CD4-positive, alpha-beta T cell treated with Interleukin-2 at 100 ng/mL for 4 hours (primary cell): ENCODE measurements around the gene LAMB1.

Source experiments
- DNase-seq: peaks from one replicate; pipeline ENCODE4 v3.0.0-alpha.2; 2020; ENCODE audit warnings: low spot score

LAMB1 gene

DNA sequence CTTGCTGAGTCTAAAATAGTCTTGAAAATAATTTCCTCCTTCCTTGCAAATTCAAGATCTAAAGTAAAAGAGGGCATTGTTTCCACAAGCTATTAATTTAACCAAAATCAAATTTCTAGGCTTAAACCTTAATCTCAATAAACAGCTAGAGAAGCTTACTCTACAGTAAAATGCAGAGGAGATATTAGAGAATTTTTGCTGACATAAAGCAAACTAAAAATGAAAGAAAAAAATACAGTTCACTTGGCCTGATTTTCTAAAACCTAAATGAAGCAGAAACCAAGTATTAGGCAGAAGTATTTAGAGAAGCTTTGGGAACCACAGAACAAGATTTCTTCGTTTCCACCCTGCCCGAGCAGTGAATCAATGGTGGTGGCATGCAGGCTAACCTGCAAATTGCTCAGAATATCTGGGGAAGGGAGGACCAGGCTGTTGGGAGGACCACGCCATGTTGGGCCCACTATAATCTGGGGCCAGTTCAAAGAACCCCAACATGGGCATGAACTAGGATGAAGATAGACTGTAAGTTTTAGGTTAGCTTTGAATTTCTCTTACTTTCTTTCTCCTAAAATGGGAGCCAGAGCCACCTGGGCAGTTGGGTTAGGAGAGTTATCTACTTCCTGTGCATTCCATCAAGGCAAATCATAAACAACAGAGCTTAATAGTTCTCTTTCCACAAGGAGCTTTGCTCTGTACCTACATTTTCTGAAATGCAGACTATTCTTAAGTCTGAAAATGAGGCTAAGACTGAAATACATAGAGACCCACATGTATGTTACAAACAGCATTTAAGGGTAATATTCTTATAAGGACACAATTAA lies 4.1 kb downstream of the LAMB1 start:
- DNase-seq: no peak

DNA sequence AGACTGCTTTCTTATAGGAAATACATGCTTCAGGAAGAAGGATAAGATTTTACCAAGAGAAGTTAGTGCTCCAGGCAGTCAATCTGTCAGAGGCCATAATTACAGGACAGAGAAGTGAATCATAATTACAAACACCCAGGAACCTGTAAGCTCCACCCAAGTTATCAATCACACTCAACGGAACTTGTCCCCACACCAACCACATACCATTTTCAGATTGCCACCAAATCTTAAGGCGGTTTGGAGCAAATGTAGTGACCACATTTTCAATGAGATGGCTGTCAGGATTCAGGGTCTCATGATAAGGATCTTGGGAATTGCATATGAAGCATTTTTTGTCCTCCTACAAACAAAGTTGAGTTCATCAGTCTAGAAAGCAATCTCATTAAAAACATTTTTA lies 4.8 kb downstream of the LAMB1 start:
- no peak for DNase-seq

GRCh38 chr7:107996072-107996882 lies 6.7 kb downstream of the LAMB1 start:
- DNase-seq: no peak

DNA sequence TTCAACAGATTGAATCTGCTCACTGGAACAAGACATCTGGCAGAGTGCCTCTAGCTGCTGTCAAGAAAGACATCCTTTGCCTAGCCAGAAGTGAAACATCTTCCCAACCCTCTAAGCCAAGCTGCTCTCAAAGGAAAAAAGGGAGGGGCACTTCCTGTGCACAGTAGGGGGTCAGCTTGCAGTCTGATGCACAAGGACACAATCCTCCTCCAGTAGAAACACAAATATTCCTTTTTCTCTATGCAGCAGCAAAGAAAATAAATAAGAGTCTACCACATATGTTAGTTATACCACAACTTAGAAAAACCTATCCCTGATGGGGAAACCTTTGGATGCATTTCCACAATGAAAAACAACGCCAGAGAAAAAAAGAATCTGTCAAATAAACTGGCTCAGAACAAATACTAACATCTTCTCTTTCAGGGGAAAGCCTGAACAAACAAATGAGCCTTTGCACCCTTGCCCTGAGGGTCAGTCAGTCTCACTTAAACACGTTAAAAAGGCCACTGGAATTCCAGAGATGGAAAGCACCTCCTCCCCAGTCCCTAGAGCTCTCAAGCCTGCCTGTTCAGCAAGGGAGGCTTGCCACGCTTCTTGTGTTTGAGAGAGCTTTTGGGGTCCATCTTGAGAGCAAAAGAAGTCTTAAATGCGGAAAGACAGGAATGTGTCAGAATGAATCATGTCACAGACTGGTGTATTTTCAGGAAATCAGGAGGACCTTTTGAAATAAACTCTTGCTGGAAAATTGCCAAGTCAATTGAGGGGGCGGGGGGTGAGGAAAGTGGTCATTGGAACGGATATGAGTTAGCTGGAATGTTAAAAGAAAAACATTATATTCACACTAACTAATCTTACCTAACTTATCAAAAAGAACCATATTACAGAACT lies 7.5 kb downstream of the LAMB1 start:
- no peak for DNase-seq

DNA sequence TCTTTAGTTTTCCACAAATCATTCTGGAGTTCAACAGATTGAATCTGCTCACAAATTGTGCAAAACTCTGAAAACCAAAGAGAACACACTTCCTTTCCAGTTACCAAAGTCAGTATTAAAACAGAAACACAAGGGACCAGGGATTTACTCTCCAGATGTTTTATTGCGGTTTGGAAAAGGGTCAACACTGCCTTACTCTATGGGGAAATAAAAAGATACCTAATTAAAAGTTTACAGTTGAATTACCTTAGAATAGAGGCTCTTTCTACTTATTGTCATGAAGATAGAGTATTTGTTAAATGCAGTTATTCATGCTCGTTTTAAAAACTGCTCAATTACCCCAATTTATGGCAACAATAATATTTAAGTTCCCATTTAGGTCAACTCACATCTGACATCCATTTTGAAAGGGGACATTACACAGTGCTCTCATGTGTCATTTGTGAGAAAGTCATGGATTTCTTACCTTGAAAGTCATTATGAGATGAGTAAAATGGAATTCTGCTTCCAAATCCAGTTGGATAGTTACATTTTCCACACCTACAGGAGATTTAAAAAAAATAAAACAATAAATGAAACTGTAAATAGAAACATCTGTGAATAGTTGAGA lies 8.4 kb downstream of the LAMB1 start:
- no peak for DNase-seq

DNA sequence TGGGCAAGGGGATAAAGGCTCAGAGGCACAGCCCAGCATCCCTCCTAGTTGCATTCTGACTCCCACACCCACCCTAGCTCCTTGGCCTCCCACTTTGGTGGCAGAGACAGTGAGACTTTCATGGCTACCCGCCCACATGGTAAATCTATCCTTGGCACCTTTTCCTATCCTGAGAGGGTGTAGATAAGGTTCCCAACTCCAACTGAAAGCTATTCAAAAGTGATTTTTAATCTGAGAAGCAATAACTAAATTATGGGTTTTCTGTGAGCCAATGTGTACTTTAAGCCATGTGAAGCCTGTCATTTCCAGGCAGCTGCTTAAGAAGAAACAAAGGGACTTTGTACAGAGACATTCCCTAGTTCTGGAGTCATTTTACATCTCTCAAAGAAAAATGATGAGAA lies 9.1 kb downstream of the LAMB1 start:
- DNase-seq: no peak

DNA sequence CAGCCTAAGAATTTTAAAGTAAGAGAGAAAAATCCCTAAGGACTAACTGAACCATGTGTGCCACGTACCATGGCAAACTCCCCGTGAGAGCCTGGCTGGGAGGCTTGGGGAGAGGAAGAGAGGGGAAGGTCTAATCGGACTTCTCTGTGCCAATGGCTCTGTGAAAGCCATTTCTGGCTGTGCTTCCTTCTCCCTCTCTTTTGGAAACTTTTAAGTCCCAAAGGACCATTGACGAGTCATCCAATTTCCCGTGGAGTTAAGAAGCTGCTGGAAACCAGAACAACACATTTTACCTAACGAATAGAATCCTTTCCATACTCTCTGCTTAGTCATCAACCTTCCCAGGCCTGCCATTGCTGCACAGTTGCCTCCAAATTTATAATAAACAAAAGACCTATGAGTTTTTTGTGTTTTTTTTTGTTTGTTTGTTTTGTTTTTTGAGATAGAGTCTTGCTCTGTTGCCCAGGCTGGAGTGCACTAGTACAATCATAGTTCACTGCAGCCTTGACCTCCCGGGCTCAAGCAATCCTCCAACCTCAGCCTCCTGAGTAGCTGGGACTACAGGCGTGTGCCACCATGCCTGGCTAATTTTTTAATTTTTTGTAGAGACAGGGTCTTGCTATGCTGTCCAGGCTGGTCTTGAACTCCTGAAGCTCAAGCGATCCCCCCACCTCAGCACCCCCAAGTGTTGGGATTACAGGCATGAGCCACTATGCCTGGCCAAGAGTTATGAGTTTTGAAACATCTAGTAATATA lies 13.2 kb downstream of the LAMB1 start:
- DNase-seq: no peak

DNA sequence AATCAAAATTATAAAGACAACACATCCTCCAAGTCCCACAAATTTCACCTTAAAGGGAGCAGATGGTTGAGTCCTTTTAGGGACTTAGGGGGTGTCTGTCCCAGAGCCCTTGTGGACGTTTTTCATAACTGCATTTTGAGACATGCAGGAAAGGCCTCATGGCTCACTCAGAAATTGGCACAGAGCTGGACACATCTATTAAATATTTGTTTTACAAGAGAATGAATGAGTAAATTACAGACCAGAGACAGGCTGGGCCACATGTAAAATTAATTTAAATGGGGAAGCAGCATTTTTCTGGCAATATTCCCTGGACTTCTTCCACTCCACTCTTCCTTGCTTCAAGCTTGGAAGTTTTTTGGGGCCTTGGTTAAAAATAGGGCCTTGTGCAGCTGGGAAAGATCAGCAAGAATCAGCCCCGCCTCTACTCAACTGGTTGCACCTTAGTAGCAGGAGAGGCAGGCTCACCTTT lies 20.0 kb downstream of the LAMB1 start:
- no peak for DNase-seq

DNA sequence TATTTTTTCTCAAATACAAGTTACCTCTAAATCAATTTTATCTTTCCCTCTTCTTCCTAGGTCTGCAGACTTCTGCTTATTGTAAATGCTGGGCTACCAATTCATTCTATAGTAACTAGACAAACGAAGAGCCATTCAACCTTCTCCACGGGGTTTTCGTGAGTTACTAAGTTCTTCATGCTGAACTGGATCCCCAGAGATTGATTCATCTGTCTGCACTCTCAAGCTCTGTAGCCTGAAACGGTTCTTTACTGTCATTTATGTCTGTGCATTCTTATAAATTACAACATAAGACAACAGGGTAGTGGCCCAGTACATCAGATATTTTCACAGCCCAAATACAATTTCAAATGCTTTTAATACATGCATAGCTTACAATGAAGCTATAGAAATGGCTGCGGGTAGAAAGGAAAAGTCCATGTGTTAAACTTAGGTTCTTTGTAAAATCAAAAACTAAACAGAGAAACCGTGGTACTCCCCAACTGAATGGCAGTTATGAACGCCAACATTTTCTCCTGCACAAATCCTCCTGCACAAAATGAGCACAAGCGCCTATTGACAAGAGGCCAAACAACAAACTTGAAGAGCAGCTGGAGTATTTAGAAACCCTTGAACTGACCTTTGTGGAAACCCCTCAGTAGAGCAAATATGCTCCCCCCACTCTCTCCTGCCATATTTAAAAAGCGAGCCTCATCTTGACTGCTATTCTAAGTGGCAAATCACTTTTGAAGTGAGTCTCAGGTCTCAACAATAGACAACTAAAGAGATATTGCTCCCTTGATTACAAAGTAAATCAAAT lies 20.7 kb downstream of the LAMB1 start:
- no peak for DNase-seq

- no peak for DNase-seq
Measured at GRCh38 chr7:107981466-107981865, 21.5 kb downstream of the LAMB1 start.

GRCh38 chr7:107980671-107981190 lies 22.2 kb downstream of the LAMB1 start:
- DNase-seq: no peak

DNA sequence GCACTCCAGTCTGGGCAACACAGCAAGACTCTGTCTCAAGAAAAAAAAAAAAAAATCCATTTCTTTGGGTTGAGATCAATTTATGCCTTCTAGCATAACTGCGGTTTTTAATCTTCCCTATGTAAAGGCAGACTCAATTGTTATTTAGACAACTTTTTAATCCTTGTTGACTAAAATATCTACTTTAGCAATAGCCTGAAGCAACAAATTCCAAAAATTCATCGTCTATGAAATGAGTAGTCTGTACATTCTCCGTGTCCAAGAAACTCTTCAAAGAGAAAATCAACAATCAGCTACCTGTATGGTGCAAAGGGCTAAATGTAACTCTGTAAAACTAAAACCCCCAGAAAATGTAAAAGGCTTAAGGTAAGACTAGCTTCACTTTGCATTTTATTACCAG lies 22.8 kb downstream of the LAMB1 start:
- DNase-seq: no peak

DNA sequence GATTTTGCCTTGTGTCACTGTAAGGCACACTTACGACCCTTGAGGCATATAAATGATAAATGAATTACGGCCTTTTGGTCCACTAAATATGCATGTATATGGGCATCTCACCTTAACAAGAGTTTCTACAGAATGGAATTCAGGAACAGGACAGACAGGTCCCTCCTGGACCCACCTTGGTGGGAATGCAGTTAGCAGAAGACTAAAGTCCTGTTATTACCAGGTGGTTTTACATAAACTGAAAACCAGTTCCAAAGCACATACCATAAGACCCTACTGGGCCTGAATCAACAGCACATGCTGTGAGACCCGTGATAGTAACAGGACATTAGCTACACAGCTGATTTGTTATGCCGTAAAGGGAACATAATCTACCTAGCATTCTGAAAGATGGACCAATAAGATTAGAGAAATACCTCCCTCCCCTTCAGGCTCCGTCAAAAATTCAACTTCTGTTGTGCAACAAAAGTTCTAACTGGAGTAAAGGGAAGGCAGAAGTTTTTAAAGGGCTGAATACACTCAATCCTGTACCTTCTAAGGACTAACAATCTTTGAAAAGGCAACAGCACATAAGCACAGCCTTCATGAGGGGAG lies 24.0 kb downstream of the LAMB1 start:
- DNase-seq: no peak

GRCh38 chr7:107977048-107977447 lies 25.9 kb downstream of the LAMB1 start:
- DNase-seq: no peak

GRCh38 chr7:107976620-107977019 lies 26.3 kb downstream of the LAMB1 start:
- no peak for DNase-seq

DNA sequence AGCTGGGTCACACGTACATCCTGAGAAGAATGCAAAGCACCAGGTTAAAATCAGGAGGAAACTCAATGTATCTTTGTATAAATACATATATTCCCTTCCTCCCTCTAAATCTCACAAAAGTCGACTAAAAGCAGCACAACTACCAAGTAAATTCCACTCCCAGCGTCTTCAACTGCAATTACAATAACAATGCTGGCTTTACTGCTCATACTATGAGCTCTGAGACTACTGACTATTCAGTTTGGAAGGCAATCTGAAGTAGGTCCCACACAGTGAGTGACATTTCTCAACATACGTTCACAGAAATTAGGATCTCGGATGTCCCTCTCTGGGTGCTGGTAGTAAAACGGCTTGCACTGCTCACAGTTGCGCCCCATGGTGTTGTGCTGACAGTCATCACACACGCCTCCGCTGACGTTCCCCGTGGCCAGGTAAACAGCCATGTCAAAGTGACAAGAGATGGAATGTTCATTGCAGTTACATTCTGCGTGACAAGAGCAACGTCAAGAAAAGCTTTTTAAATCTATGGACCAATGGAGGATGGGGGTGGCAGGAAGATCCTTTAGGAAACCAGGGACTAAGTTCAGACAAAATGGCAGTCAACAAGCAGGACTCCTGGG lies 27.5 kb downstream of the LAMB1 start:
- no peak for DNase-seq

GRCh38 chr7:107973861-107974260 lies 29.1 kb downstream of the LAMB1 start:
- DNase-seq: no peak

DNA sequence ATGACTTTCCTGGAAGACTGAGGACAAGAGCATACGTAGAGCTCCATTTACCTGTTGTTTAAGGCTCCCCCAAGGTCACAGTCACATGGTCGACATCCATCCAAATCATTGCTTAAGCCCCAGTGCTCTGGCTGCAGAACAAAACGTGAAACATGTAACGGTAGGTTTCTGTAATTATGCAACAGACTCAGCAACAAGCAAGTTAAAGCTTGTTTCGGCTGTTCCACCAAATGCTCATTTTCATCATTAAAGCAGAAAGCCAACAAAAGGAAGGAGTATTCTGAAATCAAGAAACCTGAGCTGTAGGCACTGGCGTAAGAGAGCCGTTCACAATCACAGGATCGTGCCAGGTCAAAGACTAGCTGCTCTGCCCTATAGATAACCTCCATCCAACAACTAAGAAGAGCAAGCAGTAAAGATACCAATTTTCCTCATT lies 30.0 kb downstream of the LAMB1 start:
- DNase-seq: no peak

DNA sequence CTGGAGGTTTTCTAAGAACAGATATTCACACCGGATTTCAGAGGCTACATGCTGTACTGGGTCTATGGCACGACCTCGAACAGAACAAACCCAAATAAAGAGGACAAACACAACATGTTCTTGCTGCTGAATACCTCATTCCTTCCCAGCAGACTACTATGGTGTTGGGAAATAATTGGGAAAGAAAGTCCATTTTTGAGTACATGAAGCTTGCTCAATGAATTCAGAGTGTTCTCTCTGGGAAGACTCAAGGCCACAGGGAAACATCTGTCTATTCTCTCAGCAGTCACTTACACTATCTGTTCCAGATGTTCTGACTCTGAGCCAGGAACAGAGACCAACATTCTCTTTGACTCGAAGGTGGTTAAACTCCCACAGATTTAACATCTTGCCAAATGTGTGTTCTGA lies 30.9 kb downstream of the LAMB1 start:
- DNase-seq: no peak
